SU-DHL-6 (cell line): ENCODE data around the gene CEP295NL.
"Not testable (repeated sequence)": the region's sequence is repeated elsewhere in the genome, so short reads cannot be mapped to it uniquely, and the experiment has no call there.

Experiments
- EZH2phosphoT487 ChIP-seq: fragments of 200-600 bp; sonication (generic), shearing (Covaris generic); conservative IDR thresholded peaks from 2 replicates; pipeline ENCODE4 v1.6.1; 2018; ENCODE audit warnings: mild to moderate bottlenecking, antibody characterized with exemption, low read length, moderate library complexity, mixed read lengths
- TF ChIP-seq, protein P1 (sequence below): fragments of 200-600 bp; sonication (generic); IDR thresholded peaks from one replicate; pipeline ENCODE4 v1.5.1; 2017; ENCODE audit warnings: antibody characterized with exemption, mild to moderate bottlenecking, low read length, moderate library complexity; ENCODE audit not compliant: insufficient read depth, poor library complexity, severe bottlenecking

DNA sequence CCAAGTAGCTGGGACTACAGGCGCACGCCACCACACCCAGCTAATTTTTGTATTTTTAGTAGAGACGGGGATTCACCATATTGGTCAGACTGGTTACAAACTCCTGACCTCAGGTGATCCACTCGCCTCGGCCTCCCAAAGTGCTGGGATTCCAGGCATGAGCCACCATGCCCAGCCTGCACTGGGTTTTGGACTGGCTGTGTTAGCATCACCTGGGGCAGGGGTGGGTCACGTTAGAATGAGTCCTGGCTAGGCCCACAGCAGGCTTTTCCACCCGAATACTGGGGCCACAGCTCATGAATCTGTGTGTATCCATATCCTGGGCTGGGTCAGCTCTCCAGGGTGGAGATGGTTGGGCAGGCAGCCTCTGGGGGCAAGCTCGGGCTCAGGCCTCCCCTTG is 770 bp downstream of the CEP295NL start:
- TF ChIP-seq, protein P1, sequence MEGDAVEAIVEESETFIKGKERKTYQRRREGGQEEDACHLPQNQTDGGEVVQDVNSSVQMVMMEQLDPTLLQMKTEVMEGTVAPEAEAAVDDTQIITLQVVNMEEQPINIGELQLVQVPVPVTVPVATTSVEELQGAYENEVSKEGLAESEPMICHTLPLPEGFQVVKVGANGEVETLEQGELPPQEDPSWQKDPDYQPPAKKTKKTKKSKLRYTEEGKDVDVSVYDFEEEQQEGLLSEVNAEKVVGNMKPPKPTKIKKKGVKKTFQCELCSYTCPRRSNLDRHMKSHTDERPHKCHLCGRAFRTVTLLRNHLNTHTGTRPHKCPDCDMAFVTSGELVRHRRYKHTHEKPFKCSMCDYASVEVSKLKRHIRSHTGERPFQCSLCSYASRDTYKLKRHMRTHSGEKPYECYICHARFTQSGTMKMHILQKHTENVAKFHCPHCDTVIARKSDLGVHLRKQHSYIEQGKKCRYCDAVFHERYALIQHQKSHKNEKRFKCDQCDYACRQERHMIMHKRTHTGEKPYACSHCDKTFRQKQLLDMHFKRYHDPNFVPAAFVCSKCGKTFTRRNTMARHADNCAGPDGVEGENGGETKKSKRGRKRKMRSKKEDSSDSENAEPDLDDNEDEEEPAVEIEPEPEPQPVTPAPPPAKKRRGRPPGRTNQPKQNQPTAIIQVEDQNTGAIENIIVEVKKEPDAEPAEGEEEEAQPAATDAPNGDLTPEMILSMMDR: not testable (repeated sequence)
- not testable (repeated sequence) for TF ChIP-seq EZH2phosphoT487
